K562 (cell line): ENCODE data around the gene ELF2. TPM values are rescaled to one million over a fixed set of nuclear protein-coding genes. Genes with fewer than 3 reads are reported as not detected.
A peak's percentile ranks its signal among the peaks of the same experiment; 100 is the strongest.

Source experiments
- DACH1 ChIP-seq: fragments of 450-650 bp; IDR thresholded peaks from 2 replicates; pipeline ENCODE4 v1.6.1; 2018; ENCODE audit not compliant: partially characterized antibody
- ETV5 ChIP-seq: sonication (generic); formaldehyde crosslinking; IDR thresholded peaks from 2 replicates; pipeline ENCODE4 v1.4.0; 2020; ENCODE audit warnings: low read depth, mild to moderate bottlenecking, missing genetic modification reagents
- GABPB1 ChIP-seq: sonication (generic); formaldehyde crosslinking; IDR thresholded peaks from 2 replicates; pipeline ENCODE4 v1.8.0; 2022; ENCODE audit warnings: mild to moderate bottlenecking, missing genetic modification reagents
- KAT2B ChIP-seq: IDR thresholded peaks from one replicate; pipeline ENCODE4 v1.6.1; 2012; ENCODE audit warnings: low read depth, mild to moderate bottlenecking, control low read depth, inconsistent platforms, low read length, moderate library complexity
- MAZ ChIP-seq, 2 experiments: fragments of 450-650 bp in 1 of 2; sonication (generic) in 1 of 2; formaldehyde crosslinking; IDR thresholded peaks in 1 of 2; conservative IDR thresholded peaks in 1 of 2; 2 replicates each; pipeline versions ENCODE4 v1.4.0 to v1.5.0; 2020; ENCODE audit warnings: mild to moderate bottlenecking in 1 of 2, missing genetic modification reagents in 1 of 2
- MCM7 ChIP-seq, 2 experiments: fragments of 450-650 bp; IDR thresholded peaks; 2 replicates each; pipeline ENCODE4 v1.6.1; 2016 to 2018
- MITF ChIP-seq: IDR thresholded peaks from 2 replicates; pipeline ENCODE4 v1.6.1; 2014; ENCODE audit warnings: antibody characterized with exemption
- NCOA1 ChIP-seq: fragments of 450-650 bp; IDR thresholded peaks from 2 replicates; pipeline ENCODE4 v1.6.1; 2016; ENCODE audit warnings: low read depth
- NFIX ChIP-seq: fragments of 250-450 bp; sonication (Bioruptor Pico); IDR thresholded peaks from 2 replicates; pipeline ENCODE4 v1.4.0; 2020; ENCODE audit warnings: low read depth, mild to moderate bottlenecking, moderate library complexity
- NR2C1 ChIP-seq, 2 experiments: fragments of 450-650 bp; IDR thresholded peaks; 2 replicates each; pipeline ENCODE4 v1.6.1; 2017; ENCODE audit warnings: mild to moderate bottlenecking in 2 of 2, antibody characterized with exemption in 1 of 2, inconsistent platforms in 1 of 2, missing compliant biosample characterization in 1 of 2, missing genetic modification characterization in 1 of 2
- RBM25 ChIP-seq: fragments of 200-400 bp; formaldehyde crosslinking; IDR thresholded peaks from 2 replicates; pipeline ENCODE4 v1.6.1; 2018; ENCODE audit warnings: low read length, low read depth, moderate library complexity; ENCODE audit not compliant: severe bottlenecking
- SAP30 ChIP-seq: fragments of 200-600 bp; sonication (generic); IDR thresholded peaks from 2 replicates; pipeline ENCODE4 v1.6.1; 2012; ENCODE audit warnings: borderline replicate concordance, low read depth, mild to moderate bottlenecking, moderate library complexity, low read length, control low read depth, inconsistent platforms; ENCODE audit not compliant: insufficient read depth, poor library complexity, severe bottlenecking
- SMAD2 ChIP-seq: fragments of 150-350 bp; IDR thresholded peaks from 2 replicates; pipeline ENCODE4 v1.6.1; 2014; ENCODE audit warnings: low read depth, mild to moderate bottlenecking, low read length
- SMARCB1 ChIP-seq: IDR thresholded peaks from 2 replicates; pipeline ENCODE4 v1.6.1; 2011; ENCODE audit warnings: improper control_type of control experiment, low read depth; ENCODE audit not compliant: insufficient read length
- SREBF1 ChIP-seq: fragments of 150-350 bp; IDR thresholded peaks from 2 replicates; pipeline ENCODE4 v1.6.1; 2014; ENCODE audit warnings: antibody characterized with exemption, low read depth, low read length, borderline replicate concordance
- TAL1 ChIP-seq: fragments of 450-650 bp; IDR thresholded peaks from 2 replicates; pipeline ENCODE4 v1.6.1; 2016; ENCODE audit warnings: mild to moderate bottlenecking
- TARDBP ChIP-seq: fragments of 450-650 bp; IDR thresholded peaks from 2 replicates; pipeline ENCODE4 v1.6.1; 2016
- ZNF316 ChIP-seq: fragments of 450-650 bp; IDR thresholded peaks from 2 replicates; pipeline ENCODE4 v1.6.1; 2016
- ZSCAN32 ChIP-seq: fragments of 450-650 bp; formaldehyde crosslinking; IDR thresholded peaks from 2 replicates; pipeline ENCODE4 v1.4.0; 2020; ENCODE audit warnings: mild to moderate bottlenecking, moderate library complexity
- polyA plus RNA-seq, 8 experiments: library from polyadenylated mRNA; depleted of rRNA in 4 of 8; stranded (reverse) in 5 of 8; unstranded in 3 of 8; fragments of >200 nt; fragmentation: Nextera tagmentation in 2 of 8; fragmentation: Illumina TruSeq in 1 of 8; extraction: Ambion mirVana in 2 of 8; extraction: Trizol in 1 of 8; gene quantifications; 2 replicates each; pipeline versions ENCODE4 v1.2.1 to v1.2.3, GENCODE V29; 2011 to 2014; ENCODE audit warnings: inconsistent platforms in 1 of 8, missing spikeins in 1 of 8
- total RNA-seq, 7 experiments: library from RNA; depleted of rRNA in 6 of 7; stranded (reverse); fragments of >200 nt in 6 of 7; fragmentation: Illumina TruSeq in 2 of 7; extraction: Trizol in 2 of 7; gene quantifications; 2 replicates each; pipeline versions ENCODE4 v1.2.1 to v1.2.3, GENCODE V29; 2011 to 2021; ENCODE audit warnings: low replicate concordance in 1 of 7
- TF ChIP-seq, protein P1 (sequence below): sonication (generic); formaldehyde crosslinking; IDR thresholded peaks from 2 replicates; pipeline ENCODE4 v1.8.1; 2023; ENCODE audit warnings: mild to moderate bottlenecking, missing genetic modification reagents, moderate library complexity
- TF ChIP-seq, protein P2 (sequence below): fragments of 450-650 bp; formaldehyde crosslinking; IDR thresholded peaks from 2 replicates; pipeline ENCODE4 v1.4.0; 2022; ENCODE audit warnings: mild to moderate bottlenecking, moderate library complexity
- TF ChIP-seq, protein P3 (sequence below): fragments of 250-450 bp; sonication (Bioruptor Pico); IDR thresholded peaks from 2 replicates; pipeline ENCODE4 v1.8.0; 2021; ENCODE audit warnings: moderate library complexity, mild to moderate bottlenecking, inconsistent platforms

Gene ELF2
- total and polyA plus RNA-seq, 9 of the 15 experiments (the other 6 are each of a cell fraction or from before 2014, with no cell fraction given), result 9.4 to 58.7 (median 41.6) TPM

GRCh38 chr4:139208404-139208945 lies 31.5 kb upstream of the ELF2 start (continued):
- no peak for TF ChIP-seq SREBF1
- TF ChIP-seq KAT2B, result no peak
- TF ChIP-seq, protein P1, sequence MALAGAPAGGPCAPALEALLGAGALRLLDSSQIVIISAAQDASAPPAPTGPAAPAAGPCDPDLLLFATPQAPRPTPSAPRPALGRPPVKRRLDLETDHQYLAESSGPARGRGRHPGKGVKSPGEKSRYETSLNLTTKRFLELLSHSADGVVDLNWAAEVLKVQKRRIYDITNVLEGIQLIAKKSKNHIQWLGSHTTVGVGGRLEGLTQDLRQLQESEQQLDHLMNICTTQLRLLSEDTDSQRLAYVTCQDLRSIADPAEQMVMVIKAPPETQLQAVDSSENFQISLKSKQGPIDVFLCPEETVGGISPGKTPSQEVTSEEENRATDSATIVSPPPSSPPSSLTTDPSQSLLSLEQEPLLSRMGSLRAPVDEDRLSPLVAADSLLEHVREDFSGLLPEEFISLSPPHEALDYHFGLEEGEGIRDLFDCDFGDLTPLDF, result no peak
- TF ChIP-seq ETV5 (CRISPR knock-in tag), result no peak
- TF ChIP-seq, protein P2, sequence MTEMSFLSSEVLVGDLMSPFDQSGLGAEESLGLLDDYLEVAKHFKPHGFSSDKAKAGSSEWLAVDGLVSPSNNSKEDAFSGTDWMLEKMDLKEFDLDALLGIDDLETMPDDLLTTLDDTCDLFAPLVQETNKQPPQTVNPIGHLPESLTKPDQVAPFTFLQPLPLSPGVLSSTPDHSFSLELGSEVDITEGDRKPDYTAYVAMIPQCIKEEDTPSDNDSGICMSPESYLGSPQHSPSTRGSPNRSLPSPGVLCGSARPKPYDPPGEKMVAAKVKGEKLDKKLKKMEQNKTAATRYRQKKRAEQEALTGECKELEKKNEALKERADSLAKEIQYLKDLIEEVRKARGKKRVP, result no peak
- no peak for TF ChIP-seq SMAD2
- TF ChIP-seq ZNF316, result no peak
- no peak for TF ChIP-seq SAP30
- no peak for TF ChIP-seq TARDBP
- no peak for TF ChIP-seq NR2C1 (IDR thresholded peaks at IDR 0.05)
- 0 out of 2 replicates have a peak, but pooled peaks have one; percentile 29 for TF ChIP-seq NR2C1 (tag; IDR thresholded peaks at IDR 0.05)
- TF ChIP-seq ZSCAN32 (CRISPR knock-in tag), result no peak
- no peak for TF ChIP-seq GABPB1 (CRISPR knock-in tag)
- TF ChIP-seq MITF, result no peak
- TF ChIP-seq NCOA1, result no peak
- TF ChIP-seq SMARCB1, result no peak
- TF ChIP-seq MCM7 (IDR thresholded peaks at IDR 0.05), result no peak
- no peak for TF ChIP-seq DACH1
- TF ChIP-seq MAZ (CRISPR knock-in tag; conservative IDR thresholded peaks at IDR 0.05 in 1 of 2, IDR thresholded peaks at IDR 0.05 in 1 of 2), result no peak
- TF ChIP-seq NFIX, result no peak
- TF ChIP-seq RBM25, result no peak
- TF ChIP-seq TAL1, result no peak
- TF ChIP-seq, protein P3, sequence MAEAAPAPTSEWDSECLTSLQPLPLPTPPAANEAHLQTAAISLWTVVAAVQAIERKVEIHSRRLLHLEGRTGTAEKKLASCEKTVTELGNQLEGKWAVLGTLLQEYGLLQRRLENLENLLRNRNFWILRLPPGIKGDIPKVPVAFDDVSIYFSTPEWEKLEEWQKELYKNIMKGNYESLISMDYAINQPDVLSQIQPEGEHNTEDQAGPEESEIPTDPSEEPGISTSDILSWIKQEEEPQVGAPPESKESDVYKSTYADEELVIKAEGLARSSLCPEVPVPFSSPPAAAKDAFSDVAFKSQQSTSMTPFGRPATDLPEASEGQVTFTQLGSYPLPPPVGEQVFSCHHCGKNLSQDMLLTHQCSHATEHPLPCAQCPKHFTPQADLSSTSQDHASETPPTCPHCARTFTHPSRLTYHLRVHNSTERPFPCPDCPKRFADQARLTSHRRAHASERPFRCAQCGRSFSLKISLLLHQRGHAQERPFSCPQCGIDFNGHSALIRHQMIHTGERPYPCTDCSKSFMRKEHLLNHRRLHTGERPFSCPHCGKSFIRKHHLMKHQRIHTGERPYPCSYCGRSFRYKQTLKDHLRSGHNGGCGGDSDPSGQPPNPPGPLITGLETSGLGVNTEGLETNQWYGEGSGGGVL (CRISPR knock-in tag), result no peak
